Astrocyte (in vitro differentiated cells and primary cell): Measurements from ENCODE around the gene NR2C2AP. TPM values are rescaled to one million over a fixed set of nuclear protein-coding genes. Genes with fewer than 3 reads are reported as not detected.

Source experiments
- DNase-seq: peaks from one replicate; pipeline ENCODE4 v3.0.0-alpha.2; 2010; ENCODE audit warnings: low read depth
- FAIRE-seq: peaks from 2 replicates; lab custom pipeline; 2011; peaks lifted over from hg19 to GRCh38; lab: Jason Lieb, UNC
- H2AFZ ChIP-seq: 2 replicates; pipeline ENCODE4 v1.6.0; 2012; ENCODE audit warnings: low read depth, low read length, inconsistent platforms
- H3K27ac ChIP-seq: 2 replicates; pipeline ENCODE4 v1.5.1; 2011; ENCODE audit warnings: low read depth, low read length, inconsistent platforms
- H3K27me3 ChIP-seq: 2 replicates; pipeline ENCODE4 v1.6.0; 2011; ENCODE audit warnings: low read length, inconsistent platforms; ENCODE audit not compliant: insufficient read depth
- H3K36me3 ChIP-seq: 2 replicates; pipeline ENCODE4 v1.5.1; 2011; ENCODE audit warnings: low read length, inconsistent platforms; ENCODE audit not compliant: insufficient read depth
- H3K4me1 ChIP-seq: 2 replicates; pipeline ENCODE4 v1.5.1; 2011; ENCODE audit warnings: low read length, inconsistent platforms; ENCODE audit not compliant: insufficient read depth
- H3K4me2 ChIP-seq: 2 replicates; pipeline ENCODE4 v1.6.0; 2012; ENCODE audit warnings: low read length, inconsistent platforms
- H3K4me3 ChIP-seq: 2 replicates; pipeline ENCODE4 v1.5.1; 2011; ENCODE audit warnings: low read depth, mild to moderate bottlenecking, low read length, inconsistent platforms; ENCODE audit not compliant: insufficient read depth
- H3K79me2 ChIP-seq: 2 replicates; pipeline ENCODE4 v1.6.0; 2012; ENCODE audit warnings: mild to moderate bottlenecking, low read length, inconsistent platforms; ENCODE audit not compliant: insufficient read depth
- H3K9ac ChIP-seq: 2 replicates; pipeline ENCODE4 v1.6.0; 2012; ENCODE audit warnings: mild to moderate bottlenecking, low read length, inconsistent platforms
- H3K9me3 ChIP-seq: 2 replicates; pipeline ENCODE4 v1.5.1; 2012; ENCODE audit warnings: low read depth, mild to moderate bottlenecking, low read length, inconsistent platforms; ENCODE audit not compliant: insufficient read depth
- H4K20me1 ChIP-seq: 2 replicates; pipeline ENCODE4 v1.6.0; 2012; ENCODE audit warnings: low read length, inconsistent platforms; ENCODE audit not compliant: insufficient read depth
- H3K27ac Mint-ChIP-seq: one replicate; pipeline ENCODE4 v1.8.0; 2021; ENCODE audit warnings: mild to moderate bottlenecking, mixed read lengths; ENCODE audit not compliant: unreplicated experiment
- H3K27me3 Mint-ChIP-seq: one replicate; pipeline ENCODE4 v1.8.0; 2021; ENCODE audit warnings: low read depth, mixed read lengths; ENCODE audit not compliant: unreplicated experiment
- H3K36me3 Mint-ChIP-seq: one replicate; pipeline ENCODE4 v1.8.0; 2021; ENCODE audit warnings: low read depth, mixed read lengths; ENCODE audit not compliant: unreplicated experiment
- H3K4me1 Mint-ChIP-seq: one replicate; pipeline ENCODE4 v1.8.0; 2021; ENCODE audit warnings: low read depth, mixed read lengths; ENCODE audit not compliant: unreplicated experiment
- H3K4me3 Mint-ChIP-seq: one replicate; pipeline ENCODE4 v1.8.0; 2021; ENCODE audit warnings: mild to moderate bottlenecking, moderate library complexity, mixed read lengths; ENCODE audit not compliant: unreplicated experiment
- H3K9me3 Mint-ChIP-seq: one replicate; pipeline ENCODE4 v1.8.0; 2021; ENCODE audit warnings: mild to moderate bottlenecking, mixed read lengths; ENCODE audit not compliant: unreplicated experiment
- EZH2 ChIP-seq: IDR thresholded peaks from 2 replicates; pipeline ENCODE4 v1.6.1; 2012; ENCODE audit warnings: mild to moderate bottlenecking, low read length, inconsistent platforms; ENCODE audit not compliant: insufficient read depth
- total RNA-seq: library from RNA; stranded (reverse); gene quantifications from 2 replicates; pipeline ENCODE4 v1.2.1, GENCODE V29; 2021
- TF ChIP-seq, protein P1 (sequence below): IDR thresholded peaks from 2 replicates; pipeline ENCODE4 v1.5.1; 2011; ENCODE audit warnings: low read depth, mild to moderate bottlenecking, inconsistent platforms, low read length, moderate library complexity; ENCODE audit not compliant: insufficient read depth

NR2C2AP gene
- total RNA-seq, 1 donor from 2014 or later, result 5.1 TPM

DNA sequence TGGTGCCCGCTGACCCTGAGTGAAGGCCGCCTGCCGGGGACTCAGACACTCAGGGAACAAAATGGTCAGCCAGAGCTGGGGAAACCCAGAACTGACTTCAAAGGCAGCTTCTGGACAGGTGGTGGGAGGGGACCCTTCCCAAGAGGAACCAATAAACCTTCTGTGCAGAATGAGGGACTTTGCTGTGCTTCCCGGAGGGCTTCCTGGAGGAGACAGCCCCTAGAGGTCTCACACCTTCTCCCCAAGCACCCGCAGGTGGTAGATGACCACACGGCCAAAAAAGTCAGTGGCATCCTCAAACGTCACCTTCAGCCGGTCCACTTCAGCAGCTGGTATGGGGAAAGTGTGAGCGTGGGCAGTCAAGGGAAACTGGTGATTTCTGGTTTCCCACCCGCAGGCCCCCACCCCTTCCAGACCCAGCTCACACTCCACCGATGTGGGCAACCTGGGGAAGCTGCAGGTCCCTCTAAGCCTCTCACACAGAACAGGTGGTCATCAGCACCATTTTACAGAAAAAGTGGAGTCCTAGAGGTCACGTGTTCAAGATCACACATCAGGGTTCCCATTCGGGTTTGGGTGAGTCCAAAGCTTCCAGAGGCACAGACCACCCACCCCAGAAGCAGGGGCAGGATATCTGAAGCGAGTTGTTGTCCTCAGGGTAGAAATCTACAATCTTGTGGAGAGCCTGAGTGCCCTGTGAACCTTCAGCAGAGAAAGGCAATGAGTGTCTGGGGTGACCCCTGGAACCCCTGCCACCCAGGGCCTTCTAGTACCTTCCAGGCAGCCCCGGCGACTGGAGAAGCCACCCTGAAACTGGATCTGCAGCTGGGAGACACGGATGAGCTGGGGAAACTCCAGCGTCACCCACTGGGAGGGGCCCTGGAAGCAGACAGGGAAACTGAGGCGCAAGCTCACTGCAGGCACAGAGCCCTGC is 1.2 kb downstream of the NR2C2AP start:
- H3K27ac ChIP-seq, result no peak overlapping the region
- no peaks in the 10 kb centered on the region for H3K9me3 ChIP-seq
- H3K79me2 ChIP-seq, result peaks cover 9% of the 10 kb centered on the region
- peak overlapping the region; percentile 87 for H3K4me2 ChIP-seq
- no peaks in the 10 kb centered on the region for H3K4me1 Mint-ChIP-seq
- H3K36me3 Mint-ChIP-seq, result peaks cover 19% of the 10 kb centered on the region
- peaks cover 4% of the 10 kb centered on the region for H3K36me3 ChIP-seq
- H3K9me3 Mint-ChIP-seq, result peaks cover 4% of the 10 kb centered on the region
- no peak overlapping the region for H2AFZ ChIP-seq
- H3K4me3 Mint-ChIP-seq, result peak overlapping the region; percentile 90
- no peak overlapping the region for H3K27ac Mint-ChIP-seq
- peaks cover 7% of the 10 kb centered on the region for H3K27me3 Mint-ChIP-seq
- FAIRE-seq, result no peak
- H3K9ac ChIP-seq, result no peak overlapping the region
- peak overlapping the region; percentile 66 for H3K4me3 ChIP-seq
- TF ChIP-seq EZH2, result no peak
- TF ChIP-seq, protein P1, sequence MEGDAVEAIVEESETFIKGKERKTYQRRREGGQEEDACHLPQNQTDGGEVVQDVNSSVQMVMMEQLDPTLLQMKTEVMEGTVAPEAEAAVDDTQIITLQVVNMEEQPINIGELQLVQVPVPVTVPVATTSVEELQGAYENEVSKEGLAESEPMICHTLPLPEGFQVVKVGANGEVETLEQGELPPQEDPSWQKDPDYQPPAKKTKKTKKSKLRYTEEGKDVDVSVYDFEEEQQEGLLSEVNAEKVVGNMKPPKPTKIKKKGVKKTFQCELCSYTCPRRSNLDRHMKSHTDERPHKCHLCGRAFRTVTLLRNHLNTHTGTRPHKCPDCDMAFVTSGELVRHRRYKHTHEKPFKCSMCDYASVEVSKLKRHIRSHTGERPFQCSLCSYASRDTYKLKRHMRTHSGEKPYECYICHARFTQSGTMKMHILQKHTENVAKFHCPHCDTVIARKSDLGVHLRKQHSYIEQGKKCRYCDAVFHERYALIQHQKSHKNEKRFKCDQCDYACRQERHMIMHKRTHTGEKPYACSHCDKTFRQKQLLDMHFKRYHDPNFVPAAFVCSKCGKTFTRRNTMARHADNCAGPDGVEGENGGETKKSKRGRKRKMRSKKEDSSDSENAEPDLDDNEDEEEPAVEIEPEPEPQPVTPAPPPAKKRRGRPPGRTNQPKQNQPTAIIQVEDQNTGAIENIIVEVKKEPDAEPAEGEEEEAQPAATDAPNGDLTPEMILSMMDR, result no peak
- peaks cover 8% of the 10 kb centered on the region for H3K4me1 ChIP-seq
- no peak for DNase-seq
- H3K27me3 ChIP-seq, result peaks cover under 1% of the 10 kb centered on the region
- H4K20me1 ChIP-seq, result peaks cover 16% of the 10 kb centered on the region

DNA sequence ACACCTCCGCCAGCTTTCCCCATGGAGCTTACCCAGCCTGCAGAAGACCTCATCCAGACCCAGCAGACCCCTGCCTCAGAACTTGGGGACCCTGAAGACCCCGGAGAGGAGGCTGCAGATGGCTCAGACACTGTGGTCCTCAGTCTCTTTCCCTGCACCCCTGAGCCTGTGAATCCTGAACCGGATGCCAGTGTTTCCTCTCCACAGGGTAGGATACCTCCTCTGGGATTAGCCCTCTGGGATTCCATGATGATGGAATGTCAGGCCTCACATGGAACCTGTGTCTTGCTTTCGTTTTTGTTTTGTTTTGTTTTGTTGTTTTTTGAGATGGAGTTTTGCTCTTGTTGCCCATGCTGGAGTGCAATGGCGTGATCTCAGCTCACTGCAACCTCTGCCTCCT is 9.3 kb downstream of the NR2C2AP start:
- no peak for FAIRE-seq
- no peak for DNase-seq
- H2AFZ ChIP-seq, result no peak overlapping the region
- H3K4me2 ChIP-seq, result peak overlapping the region; percentile 92
- no peaks in the 10 kb centered on the region for H3K27me3 Mint-ChIP-seq
- peaks cover 51% of the 10 kb centered on the region for H3K79me2 ChIP-seq
- peaks cover 11% of the 10 kb centered on the region for H3K4me1 Mint-ChIP-seq
- H3K4me3 Mint-ChIP-seq, result peak overlapping the region; percentile 97
- H3K27me3 ChIP-seq, result no peaks in the 10 kb centered on the region
- H3K27ac Mint-ChIP-seq, result no peak overlapping the region
- peaks cover 39% of the 10 kb centered on the region for H4K20me1 ChIP-seq
- H3K9ac ChIP-seq, result no peak overlapping the region
- H3K9me3 Mint-ChIP-seq, result no peaks in the 10 kb centered on the region
- TF ChIP-seq EZH2, result no peak
- TF ChIP-seq, protein P1, result no peak
- no peak overlapping the region for H3K27ac ChIP-seq
- peaks cover 10% of the 10 kb centered on the region for H3K36me3 Mint-ChIP-seq
- H3K36me3 ChIP-seq, result peaks cover 4% of the 10 kb centered on the region
- no peaks in the 10 kb centered on the region for H3K9me3 ChIP-seq
- H3K4me3 ChIP-seq, result peak overlapping the region; percentile 80
- peaks cover 9% of the 10 kb centered on the region for H3K4me1 ChIP-seq
